Measurements from ENCODE around the gene SYCE3. TPM values are rescaled to one million over a fixed set of nuclear protein-coding genes. Genes with fewer than 3 reads are reported as not detected.
A peak's percentile ranks its signal among the peaks of the same experiment; 100 is the strongest.

SYCE3 gene
- total and polyA plus RNA-seq, 9 of the 15 experiments (the other 6 are each of a cell fraction or from before 2014, with no cell fraction given), result 0.56 TPM; not detected in 8

GRCh38 chr22:50545522-50546325 lies 17.0 kb downstream of the SYCE3 start, which contains the start of gene KLHDC7B (continued):
- TF ChIP-seq ZNF318 (IDR thresholded peaks at IDR 0.05; ENCODE audit: borderline replicate concordance in 1 of 2, low read depth in 1 of 2) (no peak), SNRNP70 (optimal IDR thresholded peaks at IDR 0.05; ENCODE audit: low read depth, low read length) (no peak), COPS2 (conservative IDR thresholded peaks at IDR 0.05) (no peak), RUNX1 (IDR thresholded peaks at IDR 0.05; ENCODE audit: low read depth) (no peak), EP300 (IDR thresholded peaks at IDR 0.05; ENCODE audit: low read length) (peak; percentile 79; the same call in 1 of the 2 replicates), KLF6 (CRISPR knock-in tag; IDR thresholded peaks at IDR 0.05; ENCODE audit: borderline replicate concordance) (0 out of 2 replicates have a peak, but pooled peaks have one; percentile 7), SRF (CRISPR knock-in tag; IDR thresholded peaks at IDR 0.05) (no peak), ZFP30 (CRISPR knock-in tag; IDR thresholded peaks at IDR 0.05; ENCODE audit: borderline replicate concordance) (no peak), MCM5 (IDR thresholded peaks at IDR 0.05; ENCODE audit: low read depth) (no peak), ILK (tag; IDR thresholded peaks at IDR 0.05; ENCODE audit: borderline replicate concordance, low read depth) (no peak), SMARCA5 (IDR thresholded peaks at IDR 0.05) (no peak), ZNF75A (CRISPR knock-in tag; IDR thresholded peaks at IDR 0.05) (no peak), ZSCAN32 (CRISPR knock-in tag; IDR thresholded peaks at IDR 0.05) (peak; percentile 75), RCOR1 (IDR thresholded peaks at IDR 0.05; ENCODE audit: borderline replicate concordance in 1 of 2, low read depth in 2 of 2, low read length in 2 of 2) (peak in 1 of 2 experiments; percentile 23; a peak in 1 of 4 replicates), UBTF (IDR thresholded peaks at IDR 0.05; ENCODE audit: borderline replicate concordance in 1 of 2, low read depth in 2 of 2, low read length in 2 of 2) (no peak)

Data from K562 (cell line).